SK-N-SH (cell line): ENCODE data around the gene PTTG1IP2. TPM values are rescaled to one million over a fixed set of nuclear protein-coding genes. Genes with fewer than 3 reads are reported as not detected.

Experiments used
- CTCF ChIA-PET: fragments of 300-600, 350-600 bp; formaldehyde crosslinking; extraction: SDS; loops from one replicate; lab custom pipeline; 2021; lab: Yijun Ruan, JAX
- POLR2A ChIA-PET: fragments of 350-600 bp; sonication (Branson Sonifier 250); formaldehyde crosslinking; extraction: SDS; loops from one replicate; lab custom pipeline; 2020; ENCODE audit warnings: antibody characterized with exemption, inconsistent platforms; lab: Yijun Ruan, JAX
- DNase-seq: peaks from one replicate; pipeline ENCODE4 v3.0.0; 2012
- H2AFZ ChIP-seq: fragments of 200-600 bp; sonication (generic); 2 replicates; pipeline ENCODE4 v1.8.1; 2016; ENCODE audit warnings: antibody characterized with exemption, mild to moderate bottlenecking, low read depth
- H3F3A ChIP-seq: fragments of 200-600 bp; sonication (generic); replicated peaks from 2 replicates; pipeline ENCODE3; 2016; ENCODE audit warnings: antibody characterized with exemption, mild to moderate bottlenecking; ENCODE audit not compliant: insufficient read depth
- H3K27ac ChIP-seq, 2 experiments: fragments of 200-500 bp in 1 of 2; fragments of 200-600 bp in 1 of 2; sonication (Bioruptor generic) in 1 of 2; sonication (generic), shearing (Covaris generic) in 1 of 2; 2 replicates each; pipeline versions ENCODE4 v1.5.1 to v1.6.1; 2014 to 2016; ENCODE audit warnings: low read depth in 2 of 2, inconsistent platforms in 1 of 2, low read length in 1 of 2, mild to moderate bottlenecking in 1 of 2, mixed read lengths in 1 of 2
- H3K27me3 ChIP-seq: fragments of 200-600 bp; sonication (generic), shearing (Covaris generic); 2 replicates; pipeline ENCODE4 v1.6.1; 2016; ENCODE audit warnings: mixed run types; ENCODE audit not compliant: insufficient read depth
- H3K36me3 ChIP-seq, 2 experiments: fragments of 200-500 bp in 1 of 2; fragments of 200-600 bp in 1 of 2; sonication (Bioruptor generic) in 1 of 2; sonication (generic) in 1 of 2; replicated peaks in 1 of 2; 2 replicates each; pipeline versions ENCODE3 to v1.5.1; 2014 to 2016; ENCODE audit warnings: low read length in 1 of 2, mild to moderate bottlenecking in 1 of 2; ENCODE audit not compliant: insufficient read depth in 2 of 2, control insufficient read depth in 1 of 2
- H3K4me1 ChIP-seq, 2 experiments: fragments of 200-500 bp in 1 of 2; fragments of 200-600 bp in 1 of 2; sonication (Bioruptor generic) in 1 of 2; sonication (generic), shearing (Covaris generic) in 1 of 2; 2 replicates each; pipeline versions ENCODE4 v1.5.1 to v1.6.1; 2014 to 2016; ENCODE audit warnings: low read depth in 1 of 2, low read length in 1 of 2, mixed run types in 1 of 2; ENCODE audit not compliant: insufficient read depth in 2 of 2, control insufficient read depth in 1 of 2
- H3K4me2 ChIP-seq: fragments of 200-600 bp; sonication (generic), shearing (Covaris generic); 2 replicates; pipeline ENCODE4 v1.6.1; 2017; ENCODE audit warnings: mixed run types
- H3K4me3 ChIP-seq, 2 experiments: fragments of 200-500 bp in 1 of 2; fragments of 200-600 bp in 1 of 2; sonication (Bioruptor generic) in 1 of 2; sonication (generic), shearing (Covaris generic) in 1 of 2; 2 replicates each; pipeline versions ENCODE4 v1.5.1 to v1.8.1; 2014 to 2016; ENCODE audit warnings: low read depth in 2 of 2, inconsistent platforms in 1 of 2, low read length in 1 of 2, mild to moderate bottlenecking in 1 of 2, mixed read lengths in 1 of 2, moderate library complexity in 1 of 2
- H3K79me2 ChIP-seq: fragments of 200-600 bp; sonication (generic); 2 replicates; pipeline ENCODE4 v1.8.1; 2017; ENCODE audit warnings: mild to moderate bottlenecking; ENCODE audit not compliant: insufficient read depth
- H3K9ac ChIP-seq: fragments of 200-600 bp; sonication (generic); 2 replicates; pipeline ENCODE4 v1.6.1; 2017; ENCODE audit warnings: mixed run types
- H3K9me2 ChIP-seq: fragments of 200-600 bp; sonication (generic); 2 replicates; pipeline ENCODE4 v1.6.1; 2017; ENCODE audit warnings: mixed run types
- H3K9me3 ChIP-seq: fragments of 200-600 bp; sonication (generic); 2 replicates; pipeline ENCODE4 v1.6.1; 2017; ENCODE audit warnings: mixed run types, mild to moderate bottlenecking, moderate library complexity
- H4K20me1 ChIP-seq: fragments of 200-600 bp; sonication (generic); 2 replicates; pipeline ENCODE4 v1.6.1; 2017; ENCODE audit warnings: mild to moderate bottlenecking, mixed run types; ENCODE audit not compliant: insufficient read depth
- CHD2 ChIP-seq: fragments of 150-350 bp; IDR thresholded peaks from 2 replicates; pipeline ENCODE4 v1.6.1; 2018; ENCODE audit warnings: low read length; ENCODE audit not compliant: partially characterized antibody
- ELF1 ChIP-seq: IDR thresholded peaks from 2 replicates; pipeline ENCODE4 v1.4.0; 2012
- FOSL2 ChIP-seq: IDR thresholded peaks from 2 replicates; pipeline ENCODE4 v1.4.0; 2012; ENCODE audit warnings: low read depth, mild to moderate bottlenecking, moderate library complexity, borderline replicate concordance
- FOXJ3 ChIP-seq: sonication (generic); formaldehyde crosslinking; IDR thresholded peaks from 2 replicates; pipeline ENCODE4 v1.5.1; 2020; ENCODE audit warnings: mild to moderate bottlenecking, missing genetic modification reagents
- FOXM1 ChIP-seq: IDR thresholded peaks from 2 replicates; pipeline ENCODE4 v1.4.0; 2012; ENCODE audit warnings: low read depth, mild to moderate bottlenecking
- GABPA ChIP-seq: IDR thresholded peaks from 2 replicates; pipeline ENCODE4 v1.4.0; 2012; ENCODE audit warnings: low read depth, mild to moderate bottlenecking
- JUND ChIP-seq: IDR thresholded peaks from 2 replicates; pipeline ENCODE4 v1.4.0; 2012
- MXI1 ChIP-seq: IDR thresholded peaks from 2 replicates; pipeline ENCODE4 v1.6.1; 2012; ENCODE audit warnings: mild to moderate bottlenecking, low read depth, low read length, improper control_type of control experiment
- TAF1 ChIP-seq: IDR thresholded peaks from 2 replicates; pipeline ENCODE4 v1.6.1; 2012; ENCODE audit warnings: low read depth, mild to moderate bottlenecking, low read length, moderate library complexity, borderline replicate concordance
- TEAD4 ChIP-seq: IDR thresholded peaks from 2 replicates; pipeline ENCODE4 v1.4.0; 2012; ENCODE audit warnings: mild to moderate bottlenecking, borderline replicate concordance; ENCODE audit not compliant: insufficient read depth
- WGBS: methylation state at CpG from one replicate; pipeline ENCODE4 v1.1.6; 2017; ENCODE audit warnings: low lambda C conversion rate; 5-methylcytosine and 5-hydroxymethylcytosine counted together
- polyA plus RNA-seq, 3 experiments: library from polyadenylated mRNA; depleted of rRNA; stranded (reverse); fragments of >200 nt; gene quantifications; 2 replicates each; pipeline ENCODE4 v1.2.3, GENCODE V29; 2012
- TF ChIP-seq, protein P1 (sequence below): IDR thresholded peaks from 2 replicates; pipeline ENCODE4 v1.6.1; 2012; ENCODE audit warnings: mild to moderate bottlenecking, low read depth, low read length, moderate library complexity
- TF ChIP-seq, protein P2 (sequence below): fragments of 150-350 bp; IDR thresholded peaks from 2 replicates; pipeline ENCODE4 v1.6.1; 2016; ENCODE audit warnings: mild to moderate bottlenecking, low read depth, low read length
- TF ChIP-seq, protein P3 (sequence below): IDR thresholded peaks from 2 replicates; pipeline ENCODE4; 2012
- TF ChIP-seq, protein P4 (sequence below): IDR thresholded peaks from 2 replicates; pipeline ENCODE4 v1.4.0; 2012; ENCODE audit warnings: low read depth, borderline replicate concordance
- TF ChIP-seq, protein P5 (sequence below): IDR thresholded peaks from 2 replicates; pipeline ENCODE4 v1.4.0; 2012; ENCODE audit warnings: low read depth
- TF ChIP-seq, protein P6 (sequence below): fragments of 200-600 bp; sonication (generic); IDR thresholded peaks from 2 replicates; pipeline ENCODE4 v1.6.1; 2017; ENCODE audit warnings: antibody characterized with exemption, mild to moderate bottlenecking, moderate library complexity

PTTG1IP2 gene
- polyA plus RNA-seq, 1 of the 3 experiments (the other 2 are of a cell fraction) = not detected

DNA sequence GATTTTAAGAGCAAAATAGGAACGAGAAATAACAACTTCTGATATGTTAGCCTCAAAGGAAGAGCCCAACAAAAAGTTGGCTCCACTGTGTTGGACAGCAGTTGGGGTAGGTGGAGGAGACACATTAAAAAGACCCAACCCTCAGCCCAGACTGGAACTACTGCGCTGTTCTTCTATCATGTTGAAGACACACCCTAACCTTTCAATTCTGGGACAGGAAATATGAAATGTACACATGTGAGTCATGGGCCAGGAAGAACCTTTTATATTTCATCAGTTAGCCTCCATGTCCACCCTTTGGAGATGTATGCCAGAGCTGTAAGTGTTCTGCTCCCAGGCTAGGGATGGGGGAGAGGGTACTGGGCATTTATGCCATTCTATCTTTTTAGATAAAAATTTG is 44.1 kb upstream of the PTTG1IP2 start:
- no peaks in the 10 kb centered on the region for H3K27me3 ChIP-seq
- no peak for DNase-seq
- H3K9me3 ChIP-seq = no peaks in the 10 kb centered on the region
- no peak overlapping the region for H3K9ac ChIP-seq
- H2AFZ ChIP-seq = no peak overlapping the region
- CTCF ChIA-PET = interaction anchor here (1.7 to 9.0 kb wide), 3 partner anchors 114 to 272 kb away, joined by 3 to 120 read pairs (median 37); partner anchors contain the start of gene STEAP1
- H3K9me2 ChIP-seq = no peaks in the 10 kb centered on the region
- H3K4me2 ChIP-seq = no peak overlapping the region
- POLR2A ChIA-PET = no interaction called here
- H3F3A ChIP-seq = no peaks in the 10 kb centered on the region
- H3K4me3 ChIP-seq = no peak overlapping the region
- no peak overlapping the region for H3K27ac ChIP-seq
- TF ChIP-seq TEAD4 (no peak), ELF1 (no peak), FOXM1 (no peak), CHD2 (no peak), FOSL2 (no peak), MXI1 (no peak), GABPA (no peak), JUND (no peak), TAF1 (no peak), FOXJ3 (no peak)
- TF ChIP-seq, protein P1, sequence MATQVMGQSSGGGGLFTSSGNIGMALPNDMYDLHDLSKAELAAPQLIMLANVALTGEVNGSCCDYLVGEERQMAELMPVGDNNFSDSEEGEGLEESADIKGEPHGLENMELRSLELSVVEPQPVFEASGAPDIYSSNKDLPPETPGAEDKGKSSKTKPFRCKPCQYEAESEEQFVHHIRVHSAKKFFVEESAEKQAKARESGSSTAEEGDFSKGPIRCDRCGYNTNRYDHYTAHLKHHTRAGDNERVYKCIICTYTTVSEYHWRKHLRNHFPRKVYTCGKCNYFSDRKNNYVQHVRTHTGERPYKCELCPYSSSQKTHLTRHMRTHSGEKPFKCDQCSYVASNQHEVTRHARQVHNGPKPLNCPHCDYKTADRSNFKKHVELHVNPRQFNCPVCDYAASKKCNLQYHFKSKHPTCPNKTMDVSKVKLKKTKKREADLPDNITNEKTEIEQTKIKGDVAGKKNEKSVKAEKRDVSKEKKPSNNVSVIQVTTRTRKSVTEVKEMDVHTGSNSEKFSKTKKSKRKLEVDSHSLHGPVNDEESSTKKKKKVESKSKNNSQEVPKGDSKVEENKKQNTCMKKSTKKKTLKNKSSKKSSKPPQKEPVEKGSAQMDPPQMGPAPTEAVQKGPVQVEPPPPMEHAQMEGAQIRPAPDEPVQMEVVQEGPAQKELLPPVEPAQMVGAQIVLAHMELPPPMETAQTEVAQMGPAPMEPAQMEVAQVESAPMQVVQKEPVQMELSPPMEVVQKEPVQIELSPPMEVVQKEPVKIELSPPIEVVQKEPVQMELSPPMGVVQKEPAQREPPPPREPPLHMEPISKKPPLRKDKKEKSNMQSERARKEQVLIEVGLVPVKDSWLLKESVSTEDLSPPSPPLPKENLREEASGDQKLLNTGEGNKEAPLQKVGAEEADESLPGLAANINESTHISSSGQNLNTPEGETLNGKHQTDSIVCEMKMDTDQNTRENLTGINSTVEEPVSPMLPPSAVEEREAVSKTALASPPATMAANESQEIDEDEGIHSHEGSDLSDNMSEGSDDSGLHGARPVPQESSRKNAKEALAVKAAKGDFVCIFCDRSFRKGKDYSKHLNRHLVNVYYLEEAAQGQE = no peak
- TF ChIP-seq, protein P2, sequence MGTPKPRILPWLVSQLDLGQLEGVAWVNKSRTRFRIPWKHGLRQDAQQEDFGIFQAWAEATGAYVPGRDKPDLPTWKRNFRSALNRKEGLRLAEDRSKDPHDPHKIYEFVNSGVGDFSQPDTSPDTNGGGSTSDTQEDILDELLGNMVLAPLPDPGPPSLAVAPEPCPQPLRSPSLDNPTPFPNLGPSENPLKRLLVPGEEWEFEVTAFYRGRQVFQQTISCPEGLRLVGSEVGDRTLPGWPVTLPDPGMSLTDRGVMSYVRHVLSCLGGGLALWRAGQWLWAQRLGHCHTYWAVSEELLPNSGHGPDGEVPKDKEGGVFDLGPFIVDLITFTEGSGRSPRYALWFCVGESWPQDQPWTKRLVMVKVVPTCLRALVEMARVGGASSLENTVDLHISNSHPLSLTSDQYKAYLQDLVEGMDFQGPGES = no peak
- TF ChIP-seq, protein P3, sequence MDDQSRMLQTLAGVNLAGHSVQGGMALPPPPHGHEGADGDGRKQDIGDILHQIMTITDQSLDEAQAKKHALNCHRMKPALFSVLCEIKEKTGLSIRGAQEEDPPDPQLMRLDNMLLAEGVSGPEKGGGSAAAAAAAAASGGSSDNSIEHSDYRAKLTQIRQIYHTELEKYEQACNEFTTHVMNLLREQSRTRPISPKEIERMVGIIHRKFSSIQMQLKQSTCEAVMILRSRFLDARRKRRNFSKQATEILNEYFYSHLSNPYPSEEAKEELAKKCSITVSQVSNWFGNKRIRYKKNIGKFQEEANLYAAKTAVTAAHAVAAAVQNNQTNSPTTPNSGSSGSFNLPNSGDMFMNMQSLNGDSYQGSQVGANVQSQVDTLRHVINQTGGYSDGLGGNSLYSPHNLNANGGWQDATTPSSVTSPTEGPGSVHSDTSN = no peak
- TF ChIP-seq, protein P4, sequence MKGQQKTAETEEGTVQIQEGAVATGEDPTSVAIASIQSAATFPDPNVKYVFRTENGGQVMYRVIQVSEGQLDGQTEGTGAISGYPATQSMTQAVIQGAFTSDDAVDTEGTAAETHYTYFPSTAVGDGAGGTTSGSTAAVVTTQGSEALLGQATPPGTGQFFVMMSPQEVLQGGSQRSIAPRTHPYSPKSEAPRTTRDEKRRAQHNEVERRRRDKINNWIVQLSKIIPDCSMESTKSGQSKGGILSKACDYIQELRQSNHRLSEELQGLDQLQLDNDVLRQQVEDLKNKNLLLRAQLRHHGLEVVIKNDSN = no peak
- TF ChIP-seq, protein P5, sequence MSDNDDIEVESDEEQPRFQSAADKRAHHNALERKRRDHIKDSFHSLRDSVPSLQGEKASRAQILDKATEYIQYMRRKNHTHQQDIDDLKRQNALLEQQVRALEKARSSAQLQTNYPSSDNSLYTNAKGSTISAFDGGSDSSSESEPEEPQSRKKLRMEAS = no peak
- TF ChIP-seq, protein P6, sequence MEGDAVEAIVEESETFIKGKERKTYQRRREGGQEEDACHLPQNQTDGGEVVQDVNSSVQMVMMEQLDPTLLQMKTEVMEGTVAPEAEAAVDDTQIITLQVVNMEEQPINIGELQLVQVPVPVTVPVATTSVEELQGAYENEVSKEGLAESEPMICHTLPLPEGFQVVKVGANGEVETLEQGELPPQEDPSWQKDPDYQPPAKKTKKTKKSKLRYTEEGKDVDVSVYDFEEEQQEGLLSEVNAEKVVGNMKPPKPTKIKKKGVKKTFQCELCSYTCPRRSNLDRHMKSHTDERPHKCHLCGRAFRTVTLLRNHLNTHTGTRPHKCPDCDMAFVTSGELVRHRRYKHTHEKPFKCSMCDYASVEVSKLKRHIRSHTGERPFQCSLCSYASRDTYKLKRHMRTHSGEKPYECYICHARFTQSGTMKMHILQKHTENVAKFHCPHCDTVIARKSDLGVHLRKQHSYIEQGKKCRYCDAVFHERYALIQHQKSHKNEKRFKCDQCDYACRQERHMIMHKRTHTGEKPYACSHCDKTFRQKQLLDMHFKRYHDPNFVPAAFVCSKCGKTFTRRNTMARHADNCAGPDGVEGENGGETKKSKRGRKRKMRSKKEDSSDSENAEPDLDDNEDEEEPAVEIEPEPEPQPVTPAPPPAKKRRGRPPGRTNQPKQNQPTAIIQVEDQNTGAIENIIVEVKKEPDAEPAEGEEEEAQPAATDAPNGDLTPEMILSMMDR = no peak
- H3K4me1 ChIP-seq = no peaks in the 10 kb centered on the region
- no peaks in the 10 kb centered on the region for H3K36me3 ChIP-seq
- WGBS = 89% methylated on average over 2 of the region's 2 CpGs
- no peaks in the 10 kb centered on the region for H3K79me2 ChIP-seq
- H4K20me1 ChIP-seq = no peaks in the 10 kb centered on the region
